Caco-2 (cell line): ENCODE results near the gene SDR39U1. TPM values are rescaled to one million over a fixed set of nuclear protein-coding genes. Genes with fewer than 3 reads are reported as not detected.

Experiments
- BruUV-seq: library from RNA; stranded (reverse); fragments of 400-500 nt; replicated peaks from 2 replicates; lab custom pipeline; 2021; lab: Mats Ljungman, UMichigan
- CTCF ChIA-PET: fragments of 300-600 bp; sonication (Branson Sonifier 250); formaldehyde crosslinking; loops from one replicate; lab custom pipeline; 2022; ENCODE audit warnings: antibody characterized with exemption; lab: Charles Lee
- POLR2A ChIA-PET: fragments of 300-600 bp; sonication (Branson Sonifier 250); formaldehyde crosslinking; loops from one replicate; lab custom pipeline; 2022; ENCODE audit warnings: antibody characterized with exemption; lab: Charles Lee
- DNase-seq, 2 experiments: peaks; one replicate each; pipeline versions ENCODE4 v3.0.0 to v3.0.0-alpha.2; 2020 to 2022
- H3K27me3 ChIP-seq: replicated peaks from 2 replicates; pipeline ENCODE4 v1.6.0; 2011; ENCODE audit warnings: low read length; ENCODE audit not compliant: control insufficient read depth, insufficient read depth
- H3K36me3 ChIP-seq: 2 replicates; pipeline ENCODE4 v1.5.1; 2011; ENCODE audit warnings: low read length; ENCODE audit not compliant: control insufficient read depth, insufficient read depth
- H3K4me1 ChIP-seq: fragments of 250-450 bp; sonication (Bioruptor Pico); 2 replicates; pipeline ENCODE4 v1.5.1; 2020; ENCODE audit warnings: mild to moderate bottlenecking
- H3K4me3 ChIP-seq: 2 replicates; pipeline ENCODE4 v1.5.1; 2011; ENCODE audit warnings: low read depth, mild to moderate bottlenecking, control low read depth, low read length
- H3K9me3 ChIP-seq: fragments of 250-450 bp; sonication (Bioruptor Pico); 2 replicates; pipeline ENCODE4 v1.5.1; 2020; ENCODE audit warnings: mild to moderate bottlenecking, moderate library complexity
- H3K27ac Mint-ChIP-seq: one replicate; pipeline ENCODE4 v1.8.0; 2022; ENCODE audit warnings: mixed read lengths; ENCODE audit not compliant: unreplicated experiment
- H3K27me3 Mint-ChIP-seq: one replicate; pipeline ENCODE4 v1.8.0; 2022; ENCODE audit warnings: mixed read lengths; ENCODE audit not compliant: insufficient read depth, unreplicated experiment
- H3K36me3 Mint-ChIP-seq: one replicate; pipeline ENCODE4 v1.8.0; 2022; ENCODE audit warnings: mild to moderate bottlenecking, mixed read lengths; ENCODE audit not compliant: insufficient read depth, unreplicated experiment
- H3K4me1 Mint-ChIP-seq: one replicate; pipeline ENCODE4 v1.8.0; 2022; ENCODE audit warnings: low read depth, mixed read lengths; ENCODE audit not compliant: unreplicated experiment
- H3K4me3 Mint-ChIP-seq: one replicate; pipeline ENCODE4 v1.8.0; 2022; ENCODE audit warnings: mild to moderate bottlenecking, moderate library complexity, mixed read lengths; ENCODE audit not compliant: unreplicated experiment
- H3K9me3 Mint-ChIP-seq: one replicate; pipeline ENCODE4 v1.8.0; 2022; ENCODE audit warnings: mixed read lengths; ENCODE audit not compliant: unreplicated experiment
- CTCF ChIP-seq, 2 experiments: fragments of 200-600 bp in 1 of 2; IDR thresholded peaks; 1 replicate in 1 of 2; 2 replicates in 1 of 2; pipeline versions ENCODE4 v1.5.1 to v1.8.0; 2011 to 2022; ENCODE audit warnings: antibody characterized with exemption in 1 of 2, control low read depth in 1 of 2, inconsistent platforms in 1 of 2, low read depth in 1 of 2, low read length in 1 of 2, mild to moderate bottlenecking in 1 of 2, moderate library complexity in 1 of 2; ENCODE audit not compliant: insufficient read depth in 1 of 2, severe bottlenecking in 1 of 2, unreplicated experiment in 1 of 2
- intact Hi-C: fragments of 100-400 bp; cut with micrococcal nuclease; formaldehyde crosslinking; loops from one replicate; pipeline ENCODE4 v1.10.0; 2022; ENCODE audit not compliant: unreplicated experiment
- total RNA-seq: library from RNA; stranded (reverse); gene quantifications from 2 replicates; pipeline ENCODE4 v1.2.3, GENCODE V29; 2022

The SDR39U1 gene
- total RNA-seq, 1 experiment from 2014 or later, result 44.1 TPM

GRCh38 chr14:24417832-24418491 is 24.6 kb downstream of the SDR39U1 start:
- no peaks in the 10 kb centered on the region for H3K9me3 Mint-ChIP-seq
- TF ChIP-seq CTCF (IDR thresholded peaks at IDR 0.05; ENCODE audit: insufficient read depth in 1 of 2, low read depth in 1 of 2, low read length in 1 of 2, severe bottlenecking in 1 of 2, unreplicated experiment in 1 of 2), result no peak
- no peak overlapping the region for H3K4me3 Mint-ChIP-seq
- ChIA-PET CTCF (interaction anchor here (2.1 kb wide), 1 partner anchor 13 kb away, joined by 7 read pairs; no protein-coding TSS in a partner anchor), POLR2A (no interaction called here)
- H3K36me3 ChIP-seq, result no peaks in the 10 kb centered on the region
- BruUV-seq, result no TSS peak
- no peaks in the 10 kb centered on the region for H3K36me3 Mint-ChIP-seq
- no peaks in the 10 kb centered on the region for H3K27me3 Mint-ChIP-seq
- no peak overlapping the region for H3K4me3 ChIP-seq
- peaks cover 5% of the 10 kb centered on the region; the same call in 1 of the 2 replicates for H3K4me1 ChIP-seq
- H3K27me3 ChIP-seq, result no peaks in the 10 kb centered on the region
- intact Hi-C loops, result no loop called here
- no peak overlapping the region for H3K27ac Mint-ChIP-seq
- H3K9me3 ChIP-seq, result no peaks in the 10 kb centered on the region
- H3K4me1 Mint-ChIP-seq, result no peaks in the 10 kb centered on the region
- no peak for DNase-seq

- ChIA-PET CTCF (no interaction called here), POLR2A (no interaction called here)
- no peaks in the 10 kb centered on the region for H3K4me1 Mint-ChIP-seq
- no peaks in the 10 kb centered on the region for H3K4me1 ChIP-seq
- no peak overlapping the region for H3K27ac Mint-ChIP-seq
- DNase-seq, result no peak
- H3K36me3 Mint-ChIP-seq, result no peaks in the 10 kb centered on the region
- BruUV-seq, result no TSS peak
- H3K36me3 ChIP-seq, result no peaks in the 10 kb centered on the region; the same call in 1 of the 2 replicates
- H3K4me3 Mint-ChIP-seq, result no peak overlapping the region
- no peak overlapping the region for H3K4me3 ChIP-seq
- H3K9me3 ChIP-seq, result no peaks in the 10 kb centered on the region
- H3K9me3 Mint-ChIP-seq, result no peaks in the 10 kb centered on the region
- H3K27me3 Mint-ChIP-seq, result no peaks in the 10 kb centered on the region
- TF ChIP-seq CTCF (IDR thresholded peaks at IDR 0.05; ENCODE audit: insufficient read depth in 1 of 2, low read depth in 1 of 2, low read length in 1 of 2, severe bottlenecking in 1 of 2, unreplicated experiment in 1 of 2), result no peak
- intact Hi-C loops, result no loop called here
- no peaks in the 10 kb centered on the region for H3K27me3 ChIP-seq
Observed at GRCh38 chr14:24416932-24417619, 25.5 kb downstream of the SDR39U1 start.

GRCh38 chr14:24416254-24416931 is 26.2 kb downstream of the SDR39U1 start:
- H3K4me1 Mint-ChIP-seq, result no peaks in the 10 kb centered on the region
- DNase-seq, result no peak
- POLR2A ChIA-PET, result no interaction called here
- H3K4me1 ChIP-seq, result no peaks in the 10 kb centered on the region
- no peaks in the 10 kb centered on the region; the same call in 1 of the 2 replicates for H3K36me3 ChIP-seq
- no peak overlapping the region for H3K4me3 Mint-ChIP-seq
- CTCF ChIA-PET, result no interaction called here
- H3K27me3 ChIP-seq, result no peaks in the 10 kb centered on the region
- no peak for TF ChIP-seq CTCF (IDR thresholded peaks at IDR 0.05; ENCODE audit: insufficient read depth in 1 of 2, low read depth in 1 of 2, low read length in 1 of 2, severe bottlenecking in 1 of 2, unreplicated experiment in 1 of 2)
- intact Hi-C loops, result no loop called here
- no peaks in the 10 kb centered on the region for H3K27me3 Mint-ChIP-seq
- H3K27ac Mint-ChIP-seq, result no peak overlapping the region
- no peak overlapping the region for H3K4me3 ChIP-seq
- no peaks in the 10 kb centered on the region for H3K36me3 Mint-ChIP-seq
- no TSS peak for BruUV-seq
- H3K9me3 ChIP-seq, result no peaks in the 10 kb centered on the region
- no peaks in the 10 kb centered on the region for H3K9me3 Mint-ChIP-seq
